ENCODE measurements around the gene HOXC10. TPM values are rescaled to one million over a fixed set of nuclear protein-coding genes. Genes with fewer than 3 reads are reported as not detected.

HOXC10 gene
- total RNA-seq, 3 donors from 2014 or later (not counting 1 experiment from before 2014, with no cell fraction given), result not detected

GRCh38 chr12:54015018-54015931, 30.3 kb downstream of the HOXC10 start:
- H3K4me3 ChIP-seq (ENCODE audit: low read length), result no peak overlapping the region
- Mint-ChIP-seq H3K4me1 (peaks cover 23 to 46% of the 10 kb centered on the region in 2 donors), H3K36me3 (no peaks in the 10 kb centered on the region), H3K27me3 (ENCODE audit: low read depth in 2 of 2) (peaks cover 47 to 60% of the 10 kb centered on the region in 2 donors), H3K4me3 (peak overlapping the region; percentile 13), H3K27ac (no peak overlapping the region), H3K9me3 (no peaks in the 10 kb centered on the region)
- H3K4me1 ChIP-seq (ENCODE audit: control insufficient read depth, insufficient read depth, low read length), result peaks cover 33% of the 10 kb centered on the region
- intact Hi-C loops (cut with micrococcal nuclease), result loop anchor here (10.0 kb wide), 1 partner anchor 270 kb away; the partner anchor contains the start of genes CBX5 and HNRNPA1
- no peak overlapping the region for H3K27ac ChIP-seq (ENCODE audit: low read length)
- 8% methylated on average over 19 of the region's 23 CpGs for WGBS (ENCODE audit: insufficient coverage)
- no peak for ATAC-seq
- TF ChIP-seq, protein P1, sequence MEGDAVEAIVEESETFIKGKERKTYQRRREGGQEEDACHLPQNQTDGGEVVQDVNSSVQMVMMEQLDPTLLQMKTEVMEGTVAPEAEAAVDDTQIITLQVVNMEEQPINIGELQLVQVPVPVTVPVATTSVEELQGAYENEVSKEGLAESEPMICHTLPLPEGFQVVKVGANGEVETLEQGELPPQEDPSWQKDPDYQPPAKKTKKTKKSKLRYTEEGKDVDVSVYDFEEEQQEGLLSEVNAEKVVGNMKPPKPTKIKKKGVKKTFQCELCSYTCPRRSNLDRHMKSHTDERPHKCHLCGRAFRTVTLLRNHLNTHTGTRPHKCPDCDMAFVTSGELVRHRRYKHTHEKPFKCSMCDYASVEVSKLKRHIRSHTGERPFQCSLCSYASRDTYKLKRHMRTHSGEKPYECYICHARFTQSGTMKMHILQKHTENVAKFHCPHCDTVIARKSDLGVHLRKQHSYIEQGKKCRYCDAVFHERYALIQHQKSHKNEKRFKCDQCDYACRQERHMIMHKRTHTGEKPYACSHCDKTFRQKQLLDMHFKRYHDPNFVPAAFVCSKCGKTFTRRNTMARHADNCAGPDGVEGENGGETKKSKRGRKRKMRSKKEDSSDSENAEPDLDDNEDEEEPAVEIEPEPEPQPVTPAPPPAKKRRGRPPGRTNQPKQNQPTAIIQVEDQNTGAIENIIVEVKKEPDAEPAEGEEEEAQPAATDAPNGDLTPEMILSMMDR (IDR thresholded peaks at IDR 0.05), result no peak
- H3K9me3 ChIP-seq (ENCODE audit: control insufficient read depth, insufficient read depth, low read length), result no peaks in the 10 kb centered on the region
- no peaks in the 10 kb centered on the region for H3K36me3 ChIP-seq (ENCODE audit: control insufficient read depth, insufficient read depth, low read length)
- peaks cover 68% of the 10 kb centered on the region for H3K27me3 ChIP-seq (ENCODE audit: control insufficient read depth, insufficient read depth, low read length)
- no peak for DNase-seq

- Histone ChIP-seq H3K27me3 (ENCODE audit: control insufficient read depth, insufficient read depth, low read length) (peaks cover 61% of the 10 kb centered on the region), H3K4me3 (ENCODE audit: low read length) (no peak overlapping the region), H3K27ac (ENCODE audit: low read length) (no peak overlapping the region), H3K9me3 (ENCODE audit: control insufficient read depth, insufficient read depth, low read length) (no peaks in the 10 kb centered on the region), H3K36me3 (ENCODE audit: control insufficient read depth, insufficient read depth, low read length) (no peaks in the 10 kb centered on the region), H3K4me1 (ENCODE audit: control insufficient read depth, insufficient read depth, low read length) (peaks cover 33% of the 10 kb centered on the region)
- no peaks in the 10 kb centered on the region for H3K9me3 Mint-ChIP-seq
- DNase-seq, result no peak
- H3K36me3 Mint-ChIP-seq, result no peaks in the 10 kb centered on the region
- intact Hi-C loops (cut with micrococcal nuclease), result loop anchor here (2.0 to 10.0 kb wide), 2 partner anchors 17 to 269 kb away; partner anchors contain the start of genes CBX5, HNRNPA1 and HOXC5
- 17% methylated on average over 2 of the region's 3 CpGs for WGBS (ENCODE audit: insufficient coverage)
- no peak overlapping the region for H3K27ac Mint-ChIP-seq
- peaks cover 20 to 44% of the 10 kb centered on the region in 2 donors for H3K4me1 Mint-ChIP-seq
- H3K4me3 Mint-ChIP-seq, result peak overlapping the region; percentile 40
- peaks cover 45 to 55% of the 10 kb centered on the region in 2 donors for H3K27me3 Mint-ChIP-seq (ENCODE audit: low read depth in 2 of 2)
- TF ChIP-seq, protein P1 (IDR thresholded peaks at IDR 0.05), result no peak
- ATAC-seq, result no peak
Measured at GRCh38 chr12:54016051-54016450, 31.1 kb downstream of the HOXC10 start.

- peaks cover 33% of the 10 kb centered on the region for H3K4me1 ChIP-seq (ENCODE audit: control insufficient read depth, insufficient read depth, low read length)
- no peak overlapping the region for H3K27ac ChIP-seq (ENCODE audit: low read length)
- DNase-seq, result no peak
- 7% methylated on average over 21 of the region's 25 CpGs for WGBS (ENCODE audit: insufficient coverage)
- H3K27ac Mint-ChIP-seq, result no peak overlapping the region
- TF ChIP-seq, protein P1 (IDR thresholded peaks at IDR 0.05), result no peak
- H3K9me3 Mint-ChIP-seq, result no peaks in the 10 kb centered on the region
- intact Hi-C loops (cut with micrococcal nuclease), result loop anchor here (2.0 to 10.0 kb wide), 2 partner anchors 16 to 268 kb away; partner anchors contain the start of genes CBX5, HNRNPA1 and HOXC5
- no peak overlapping the region for H3K4me3 ChIP-seq (ENCODE audit: low read length)
- H3K36me3 ChIP-seq (ENCODE audit: control insufficient read depth, insufficient read depth, low read length), result no peaks in the 10 kb centered on the region
- H3K4me3 Mint-ChIP-seq, result peak overlapping the region; percentile 40
- peaks cover 16 to 39% of the 10 kb centered on the region in 2 donors for H3K4me1 Mint-ChIP-seq
- H3K27me3 Mint-ChIP-seq (ENCODE audit: low read depth in 2 of 2), result peaks cover 45 to 56% of the 10 kb centered on the region in 2 donors
- H3K36me3 Mint-ChIP-seq, result no peaks in the 10 kb centered on the region
- no peak for ATAC-seq
- H3K27me3 ChIP-seq (ENCODE audit: control insufficient read depth, insufficient read depth, low read length), result peaks cover 57% of the 10 kb centered on the region
- no peaks in the 10 kb centered on the region for H3K9me3 ChIP-seq (ENCODE audit: control insufficient read depth, insufficient read depth, low read length)
Measured at GRCh38 chr12:54016478-54016964, 31.6 kb downstream of the HOXC10 start.

All from natural killer cell (primary cell).